ENCODE data around the gene PACS1.
"Not testable (repeated sequence)": the region's sequence is repeated elsewhere in the genome, so short reads cannot be mapped to it uniquely, and the experiment has no call there.

The PACS1 gene

GRCh38 chr11:66072081-66072480 lies 2.0 kb downstream of the PACS1 start:
- no peak for DNase-seq
- intact Hi-C loops (cut with DNase I): no loop called here

GRCh38 chr11:66072518-66072917 lies 2.4 kb downstream of the PACS1 start:
- DNase-seq: no peak
- intact Hi-C loops (cut with DNase I): no loop called here

GRCh38 chr11:66073669-66074068 lies 3.6 kb downstream of the PACS1 start:
- intact Hi-C loops (cut with DNase I): no loop called here

GRCh38 chr11:66075273-66075672 lies 5.2 kb downstream of the PACS1 start:
- no peak for DNase-seq
- intact Hi-C loops (cut with DNase I): no loop called here

More at GRCh38 chr11:66073669-66074068, 3.6 kb downstream of the PACS1 start:
- DNase-seq: no peak

GRCh38 chr11:66076561-66076960 lies 6.5 kb downstream of the PACS1 start:
- intact Hi-C loops (cut with DNase I): no loop called here
- DNase-seq: no peak

GRCh38 chr11:66077927-66078326 lies 7.9 kb downstream of the PACS1 start:
- intact Hi-C loops (cut with DNase I): no loop called here
- DNase-seq: no peak

- intact Hi-C loops (cut with DNase I): not testable (repeated sequence)
Observed at GRCh38 chr11:66078949-66079348, 8.9 kb downstream of the PACS1 start.

GRCh38 chr11:66080055-66080817 lies 10.2 kb downstream of the PACS1 start:
- DNase-seq: no peak
- intact Hi-C loops (cut with DNase I): no loop called here

More at GRCh38 chr11:66078949-66079348, 8.9 kb downstream of the PACS1 start:
- DNase-seq: not testable (repeated sequence)

GRCh38 chr11:66081505-66081904 lies 11.4 kb downstream of the PACS1 start:
- intact Hi-C loops (cut with DNase I): no loop called here
- DNase-seq: peak in 1 of 10 donors; percentile 18

- intact Hi-C loops (cut with DNase I): no loop called here
- DNase-seq: no peak
Observed at GRCh38 chr11:66082946-66083698, 13.1 kb downstream of the PACS1 start.

- intact Hi-C loops (cut with DNase I): no loop called here
Observed at GRCh38 chr11:66083767-66084166, 13.7 kb downstream of the PACS1 start.

GRCh38 chr11:66084821-66085475 lies 14.9 kb downstream of the PACS1 start:
- intact Hi-C loops (cut with DNase I): no loop called here
- DNase-seq: no peak

More at GRCh38 chr11:66083767-66084166, 13.7 kb downstream of the PACS1 start:
- DNase-seq: no peak

GRCh38 chr11:66087148-66087908 lies 17.3 kb downstream of the PACS1 start:
- intact Hi-C loops (cut with DNase I): no loop called here
- DNase-seq: no peak

GRCh38 chr11:66089067-66089466 lies 19.0 kb downstream of the PACS1 start:
- DNase-seq: no peak

GRCh38 chr11:66090288-66090687 lies 20.2 kb downstream of the PACS1 start:
- intact Hi-C loops (cut with DNase I): no loop called here

More at GRCh38 chr11:66089067-66089466, 19.0 kb downstream of the PACS1 start:
- intact Hi-C loops (cut with DNase I): no loop called here

GRCh38 chr11:66092125-66092524 lies 22.1 kb downstream of the PACS1 start:
- intact Hi-C loops (cut with DNase I); DNase-seq: not testable (repeated sequence)

More at GRCh38 chr11:66090288-66090687, 20.2 kb downstream of the PACS1 start:
- no peak for DNase-seq

- intact Hi-C loops (cut with DNase I); DNase-seq: not testable (repeated sequence)
Observed at GRCh38 chr11:66099746-66100145, 29.7 kb downstream of the PACS1 start.

GRCh38 chr11:66100272-66101065 lies 30.4 kb downstream of the PACS1 start:
- intact Hi-C loops (cut with DNase I): no loop called here

GRCh38 chr11:66101066-66101464 lies 31.0 kb downstream of the PACS1 start:
- intact Hi-C loops (cut with DNase I): no loop called here
- no peak for DNase-seq

More at GRCh38 chr11:66100272-66101065, 30.4 kb downstream of the PACS1 start:
- DNase-seq: peak in 9 of 10 donors; percentile 23 to 92 (median 54)
